ENCODE measurements around the gene AJAP1.

GRCh38 chr1:4628992-4629391 is 25.4 kb upstream of the AJAP1 start:
- TF ChIP-seq YY1 (IDR thresholded peaks at IDR 0.05; ENCODE audit: insufficient read depth, insufficient read length) = no peak
- no peak for TF ChIP-seq ZNF274 (IDR thresholded peaks at IDR 0.05; ENCODE audit: low read depth, low read length)

Measured in NT2/D1 (cell line).